HG02588 (cell line): Measurements from ENCODE around the gene FUOM.
A peak's percentile ranks its signal among the peaks of the same experiment; 100 is the strongest.
"Not testable (repeated sequence)": the region's sequence is repeated elsewhere in the genome, so short reads cannot be mapped to it uniquely, and the experiment has no call there.

Experiments used
- ATAC-seq: cut with Tn5 transposase; IDR thresholded peaks from one replicate; pipeline ENCODE4 v1.9.1; 2021; ENCODE audit warnings: mild to moderate bottlenecking, moderate library complexity; ENCODE audit not compliant: unreplicated experiment

The FUOM gene

GRCh38 chr10:133335246-133336117 lies 22.3 kb downstream of the FUOM start:
- ATAC-seq, result no peak

GRCh38 chr10:133334503-133335245 lies 23.1 kb downstream of the FUOM start:
- no peak for ATAC-seq

- ATAC-seq, result no peak
These were observed 24.7 kb downstream of the FUOM start for GRCh38 chr10:133332936-133333699.

GRCh38 chr10:133329491-133330202 lies 28.2 kb downstream of the FUOM start:
- ATAC-seq, result peak; percentile 71

- ATAC-seq, result no peak
These were observed 29.2 kb downstream of the FUOM start for GRCh38 chr10:133328358-133329343.

GRCh38 chr10:133327651-133328357 lies 30.0 kb downstream of the FUOM start:
- no peak for ATAC-seq

- ATAC-seq, result no peak
These were observed 30.8 kb downstream of the FUOM start for GRCh38 chr10:133326745-133327650.

- ATAC-seq, result no peak
These were observed 31.6 kb downstream of the FUOM start for GRCh38 chr10:133326223-133326551.

GRCh38 chr10:133325440-133326222 lies 32.2 kb downstream of the FUOM start:
- no peak for ATAC-seq

GRCh38 chr10:133324857-133325260 lies 33.0 kb downstream of the FUOM start:
- no peak for ATAC-seq

GRCh38 chr10:133324198-133324792 lies 33.5 kb downstream of the FUOM start:
- no peak for ATAC-seq

GRCh38 chr10:133322064-133322709 lies 35.6 kb downstream of the FUOM start:
- ATAC-seq, result not testable (repeated sequence)

- not testable (repeated sequence) for ATAC-seq
These were observed 36.9 kb downstream of the FUOM start for GRCh38 chr10:133320852-133321422.

- ATAC-seq, result peak; percentile 74
These were observed 39.2 kb downstream of the FUOM start for GRCh38 chr10:133318494-133319127.

GRCh38 chr10:133316732-133317131 lies 41.1 kb downstream of the FUOM start:
- ATAC-seq, result no peak
